ENCODE data around the gene SUPT3H.

Gene SUPT3H

DNA sequence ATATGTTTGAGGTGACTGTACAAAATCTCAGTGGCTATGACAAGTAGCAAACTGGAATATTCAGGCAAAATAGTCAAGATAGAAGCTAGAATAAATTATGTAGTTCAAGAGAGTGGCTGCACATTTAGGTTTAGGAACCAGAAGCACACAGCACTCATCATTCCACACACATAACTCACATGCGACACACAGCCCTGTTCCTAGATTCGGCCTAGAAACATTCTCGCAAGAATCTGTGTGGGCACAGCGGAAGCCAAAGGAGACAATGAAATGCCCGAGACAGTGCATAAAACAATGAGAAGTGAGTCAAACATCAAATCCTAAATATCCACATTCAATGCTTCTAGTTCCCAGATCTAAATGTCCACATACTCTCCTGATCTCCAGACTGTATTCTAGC is 9.5 kb upstream of the SUPT3H start:
- DNase-seq = no peak

DNA sequence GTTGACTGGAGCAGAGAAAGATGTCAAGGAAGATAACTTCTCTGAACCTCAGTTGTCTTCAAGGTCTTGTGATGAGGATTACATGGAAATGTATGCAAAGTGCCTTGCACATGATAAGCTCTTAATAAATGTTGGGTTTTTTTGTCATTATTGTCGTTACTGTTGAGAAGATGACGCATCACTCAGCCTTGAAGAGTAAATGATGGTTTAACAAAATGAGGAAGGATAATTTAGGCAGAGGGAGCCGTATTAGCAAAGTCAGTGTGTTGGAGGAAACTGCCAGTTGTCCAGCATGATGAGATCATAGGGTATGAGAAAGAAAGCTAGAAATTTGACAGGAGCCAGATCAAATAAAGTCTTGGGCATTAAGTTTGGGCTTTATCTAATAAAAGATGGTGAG is 8.8 kb upstream of the SUPT3H start:
- peak in 1 of 2 donors; percentile 33 for DNase-seq

DNA sequence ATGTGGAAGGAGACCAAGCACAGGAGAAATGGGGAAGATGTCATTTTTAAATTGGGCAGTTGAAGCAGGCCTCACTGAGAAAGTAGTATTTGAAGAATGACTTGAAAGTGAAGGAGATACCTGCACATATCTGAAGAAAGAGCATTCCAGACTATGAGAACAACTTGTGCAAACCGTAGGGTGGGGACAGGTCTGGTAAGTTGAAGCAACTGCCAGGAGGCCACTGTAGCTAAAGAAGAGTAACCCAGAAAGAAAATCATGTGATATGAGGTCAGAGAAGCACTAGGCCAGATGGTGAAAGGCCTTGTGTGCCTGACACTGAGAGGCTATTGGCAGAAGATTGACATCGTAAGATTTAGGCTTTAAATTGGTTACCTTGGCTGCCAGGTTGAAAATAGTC is 4.7 kb upstream of the SUPT3H start:
- DNase-seq = no peak

DNA sequence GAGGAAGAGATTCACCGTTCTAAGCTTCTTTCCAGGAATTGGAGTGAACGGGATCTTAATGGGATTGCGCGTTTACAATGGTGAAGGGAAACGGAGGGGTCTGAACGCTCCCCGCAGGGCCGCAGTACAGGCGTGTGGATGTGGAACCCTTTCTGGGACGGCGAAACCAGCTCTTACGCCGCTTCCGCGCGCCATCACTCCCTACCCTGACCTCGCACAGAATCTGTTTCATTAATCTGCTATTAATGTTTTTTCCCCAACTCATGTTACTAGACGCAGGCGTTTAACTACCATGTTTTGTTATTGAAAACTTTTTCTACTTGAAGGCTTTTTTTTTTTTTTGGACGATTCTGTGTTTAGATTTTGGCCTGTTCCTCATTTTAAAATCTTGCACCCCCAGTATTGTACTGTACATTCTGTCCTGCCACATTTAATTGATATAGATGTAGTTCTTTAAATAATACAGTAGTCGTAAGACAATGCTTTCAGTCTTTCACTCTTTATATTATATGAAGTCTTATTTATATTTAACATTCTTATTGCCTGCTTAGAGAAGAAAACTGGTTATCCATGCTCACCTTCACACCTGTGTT is 696 bp upstream of the SUPT3H start:
- DNase-seq = peak in 1 of 2 donors; percentile 37

DNA sequence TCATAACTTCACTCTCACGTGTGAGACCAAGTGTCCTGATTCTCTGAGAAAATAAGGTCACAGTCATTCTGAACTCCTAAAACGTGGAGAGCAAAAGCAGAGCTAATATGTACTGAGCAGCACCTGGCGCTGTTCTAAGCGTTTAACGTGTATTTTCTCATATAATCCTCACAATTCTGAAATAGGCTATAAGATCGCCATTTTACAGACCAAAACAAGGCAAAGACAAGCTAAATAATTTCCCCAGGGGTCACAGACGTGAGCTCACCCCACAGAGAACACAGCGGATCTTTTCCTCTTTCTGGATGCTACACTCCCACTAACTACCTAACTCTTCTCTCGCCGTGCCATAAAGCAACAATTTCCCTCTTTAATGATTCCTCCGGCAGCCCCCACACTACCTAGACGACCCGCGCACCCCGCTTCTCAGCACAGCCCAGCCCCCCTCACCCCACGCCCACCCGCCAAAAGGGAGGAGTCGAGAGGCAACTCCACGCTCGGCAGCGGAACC is 636 bp downstream of the SUPT3H start:
- DNase-seq = peak in 1 of 2 donors; percentile 77

DNA sequence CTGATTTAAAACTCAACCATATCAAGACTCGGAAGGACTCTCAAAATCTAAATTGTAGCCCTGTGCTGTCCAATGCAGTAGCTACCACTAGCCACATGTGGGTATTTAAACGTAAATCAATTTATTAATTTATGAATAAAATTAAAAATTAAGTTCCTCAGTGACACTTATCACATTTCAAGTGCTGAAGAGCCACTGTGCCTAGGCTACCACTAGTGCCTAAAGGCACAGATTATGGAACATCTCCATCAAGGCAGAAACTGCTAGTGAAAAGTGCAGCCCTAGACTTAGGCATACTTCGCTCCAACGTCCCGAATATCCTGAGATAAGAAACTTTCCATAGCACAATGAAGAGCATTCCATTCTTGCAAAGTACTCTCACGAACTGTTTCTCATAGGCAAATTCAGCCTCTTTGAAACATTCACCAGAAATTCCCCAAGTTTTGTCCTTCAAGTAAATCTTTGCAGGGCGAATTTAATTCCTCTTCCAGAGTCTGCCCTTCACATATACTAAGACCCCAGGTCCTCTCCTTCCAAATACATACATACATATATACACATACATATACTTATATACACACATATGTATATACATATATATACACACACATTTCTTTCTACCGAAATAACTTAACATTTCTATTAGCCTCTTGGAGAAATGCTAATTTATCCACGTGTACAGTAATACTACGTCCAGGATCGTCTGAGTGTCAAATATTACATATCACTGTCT is 1.3 kb downstream of the SUPT3H start:
- DNase-seq = no peak

DNA sequence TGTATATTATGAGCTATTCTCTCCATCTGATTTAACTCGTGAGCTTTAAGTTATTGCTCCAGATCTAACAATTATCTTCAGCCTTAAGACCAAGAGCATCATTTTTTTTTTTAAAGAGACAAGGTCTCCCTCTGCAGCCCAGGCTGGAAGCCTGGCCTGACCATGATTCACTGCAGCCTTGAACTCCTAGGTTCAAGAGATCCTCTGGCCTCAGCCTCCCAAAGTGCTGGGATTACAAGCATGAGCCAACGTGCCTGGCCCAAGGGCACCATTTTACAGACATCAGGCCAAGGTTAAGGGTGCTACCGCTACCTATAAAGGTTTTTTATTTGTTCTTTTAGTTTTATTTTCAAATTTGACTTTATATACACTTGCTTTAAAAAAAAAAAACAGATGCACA is 2.3 kb downstream of the SUPT3H start:
- no peak for DNase-seq

DNA sequence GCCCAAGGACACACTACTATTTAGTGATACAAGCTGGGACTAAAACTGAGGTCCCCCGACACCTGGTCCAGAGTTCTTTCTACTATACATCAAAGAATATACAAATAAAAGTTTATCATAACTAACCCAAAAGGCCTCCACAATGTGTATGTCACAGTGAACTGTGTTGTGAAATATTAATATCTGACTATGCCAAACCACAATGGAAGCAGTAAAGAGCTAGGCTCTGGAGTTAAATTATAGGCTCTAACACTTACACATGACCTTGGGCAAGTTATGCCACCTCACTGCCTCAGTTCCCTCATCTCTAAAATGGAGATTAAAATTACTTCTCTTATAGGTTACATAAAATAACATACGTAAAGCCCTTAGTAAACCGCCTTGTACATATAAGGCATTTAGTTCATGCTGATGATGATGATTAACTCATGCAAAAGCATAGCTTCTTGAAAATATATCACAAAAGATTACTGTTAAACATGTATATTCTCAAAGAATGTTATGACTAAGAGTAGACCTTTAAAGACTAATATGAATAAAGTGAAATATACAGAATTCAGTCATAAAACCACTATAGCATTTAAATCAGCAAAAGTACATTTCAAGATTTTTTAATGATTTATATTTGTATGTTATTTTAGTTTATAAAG is 5.7 kb downstream of the SUPT3H start:
- DNase-seq = no peak

DNA sequence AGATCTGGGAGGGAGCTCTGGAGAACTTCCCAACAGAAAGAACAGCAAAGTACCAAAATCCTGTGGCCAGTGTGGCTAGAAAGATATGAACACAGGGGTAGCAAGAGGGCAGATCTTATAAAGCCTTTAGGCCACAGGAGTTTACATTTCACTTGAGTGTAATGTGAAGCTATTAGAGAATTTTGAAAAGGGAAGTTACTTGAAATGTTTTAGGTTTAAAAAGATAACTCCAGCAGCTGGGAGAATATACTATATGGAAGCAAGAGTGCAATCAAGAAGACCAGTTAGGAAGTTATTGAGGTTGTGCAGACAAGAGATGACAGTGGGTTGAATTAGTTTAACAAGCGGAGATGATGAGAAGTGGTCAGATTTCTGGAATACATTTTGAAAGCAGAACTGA is 7.9 kb downstream of the SUPT3H start:
- peak in 1 of 2 donors; percentile 25 for DNase-seq

DNA sequence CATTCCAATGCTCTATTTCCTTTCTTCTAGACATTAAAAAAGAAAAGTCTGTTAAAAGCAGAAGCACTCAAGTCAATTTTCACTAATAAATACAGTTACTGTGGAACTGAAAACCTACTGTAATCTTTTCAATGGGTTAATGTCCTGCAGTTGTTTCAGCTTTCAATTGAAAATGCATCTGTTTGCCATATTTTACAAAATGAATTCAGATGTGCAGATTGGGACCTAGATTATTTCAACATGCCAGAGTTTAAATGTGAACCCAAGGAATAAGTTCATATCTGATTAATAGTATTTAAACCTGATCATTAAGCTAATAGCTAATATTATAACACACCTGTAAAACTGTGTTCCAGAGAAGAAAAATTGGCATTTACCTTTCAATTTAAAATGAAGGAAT is 9.7 kb downstream of the SUPT3H start:
- no peak for DNase-seq

DNA sequence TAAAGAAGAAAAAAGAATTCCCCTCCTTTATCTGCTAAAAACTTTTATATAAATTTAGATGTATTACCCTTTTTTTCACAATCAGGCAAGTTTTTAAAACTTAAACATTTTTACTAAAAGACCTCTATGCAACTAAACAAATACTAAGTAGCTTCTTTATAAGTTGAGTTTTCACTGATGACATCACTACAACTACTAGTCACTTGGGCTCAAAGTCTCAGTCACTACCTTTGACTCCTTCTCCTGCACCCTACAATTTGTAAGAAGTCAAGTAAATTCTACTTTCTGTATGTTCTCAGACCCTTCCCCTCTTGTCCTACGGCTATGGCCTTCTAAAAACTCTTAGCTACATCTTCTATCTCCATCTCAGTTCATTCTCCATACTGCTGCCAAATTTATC is 11.2 kb downstream of the SUPT3H start:
- no peak for DNase-seq

DNA sequence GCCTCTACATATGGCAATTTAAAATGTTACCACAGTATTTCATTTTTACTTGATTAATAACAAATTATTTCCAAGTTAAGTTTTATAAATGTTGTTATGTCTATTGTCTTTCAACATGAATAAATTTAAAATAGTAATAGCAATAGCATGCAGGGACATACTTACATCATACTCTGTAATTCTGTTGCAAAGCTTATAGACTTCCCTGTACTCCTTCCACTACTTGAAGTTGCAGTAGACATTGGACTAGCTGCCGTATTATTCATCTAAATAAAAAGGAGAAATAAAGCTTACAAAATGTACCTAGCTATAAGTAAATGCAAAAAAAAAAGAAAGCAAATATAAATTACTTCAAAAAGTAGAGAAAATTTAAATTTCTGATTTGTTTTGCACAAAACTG is 12.7 kb downstream of the SUPT3H start:
- DNase-seq = no peak

DNA sequence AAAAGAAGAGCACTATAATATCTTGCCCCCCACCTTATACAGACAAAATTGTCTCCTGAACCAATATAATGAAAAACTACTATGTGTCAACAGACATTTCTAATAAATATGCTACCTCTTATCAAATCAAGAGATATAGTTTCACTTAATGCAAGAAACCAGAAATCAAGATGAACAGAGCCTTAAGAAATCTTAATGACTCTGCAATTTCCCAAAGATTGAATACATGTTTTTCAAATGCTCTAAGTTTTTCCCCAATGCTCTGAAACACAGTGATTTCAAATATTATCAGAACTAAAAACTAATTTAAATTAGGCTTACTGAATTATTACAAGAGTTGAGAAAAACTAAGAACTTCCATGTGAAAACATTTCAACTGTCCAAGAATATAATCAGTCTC is 13.3 kb downstream of the SUPT3H start:
- DNase-seq = no peak

DNA sequence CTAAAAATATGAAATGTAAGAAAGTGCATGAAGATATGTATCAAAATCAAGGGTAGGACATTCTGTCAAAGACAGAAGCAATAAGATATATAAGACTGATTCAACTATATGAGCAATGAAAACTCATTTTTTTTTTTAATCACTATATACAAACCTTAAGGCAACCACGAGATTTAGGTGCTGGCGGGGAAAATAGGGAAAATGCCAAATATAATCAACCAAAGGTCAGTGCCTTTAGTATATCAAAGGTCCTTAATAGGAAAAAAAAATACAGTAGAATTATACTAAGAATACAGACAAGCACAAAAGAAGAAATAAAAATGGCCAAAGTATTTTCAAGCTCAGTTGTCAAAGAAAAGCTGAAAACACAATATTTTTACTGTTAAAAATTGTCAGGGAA is 24.1 kb downstream of the SUPT3H start:
- no peak for DNase-seq

DNA sequence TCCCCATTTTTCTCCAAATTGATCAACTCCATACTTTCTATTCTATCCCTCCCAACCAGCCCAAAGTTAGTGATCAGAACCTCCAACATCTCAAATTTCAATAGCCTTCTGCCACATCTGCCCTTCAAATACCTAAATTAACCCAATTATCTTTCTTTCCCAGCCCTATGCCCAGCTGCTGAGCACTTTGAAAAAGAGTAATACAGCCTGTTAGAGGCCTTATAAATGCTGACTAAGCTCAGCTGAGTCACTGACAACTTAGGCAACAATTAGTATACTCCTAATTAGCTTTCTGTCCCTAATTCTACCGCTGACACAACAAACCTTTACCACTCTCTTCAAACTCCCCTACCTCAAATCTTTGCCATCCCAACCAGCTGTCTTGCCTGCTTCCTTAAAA is 26.1 kb downstream of the SUPT3H start:
- no peak for DNase-seq

DNA sequence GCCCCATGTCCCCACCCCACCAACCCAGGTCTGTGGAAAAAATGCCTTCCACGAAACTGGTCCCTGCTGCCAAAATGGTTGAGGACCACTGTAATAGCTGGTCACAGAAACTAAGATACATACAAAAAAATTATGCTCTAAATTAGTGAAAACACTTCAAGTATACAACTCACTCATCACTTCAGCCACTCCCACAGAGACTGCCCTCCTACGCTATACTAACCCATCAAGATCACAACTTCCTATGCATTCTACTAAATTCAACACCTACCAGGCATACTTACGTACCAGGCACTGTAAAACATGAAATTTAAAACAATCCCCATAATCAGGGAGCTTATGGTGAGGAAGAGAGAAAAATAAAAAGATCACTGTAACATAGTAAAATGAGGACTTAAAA is 26.7 kb downstream of the SUPT3H start:
- no peak for DNase-seq

DNA sequence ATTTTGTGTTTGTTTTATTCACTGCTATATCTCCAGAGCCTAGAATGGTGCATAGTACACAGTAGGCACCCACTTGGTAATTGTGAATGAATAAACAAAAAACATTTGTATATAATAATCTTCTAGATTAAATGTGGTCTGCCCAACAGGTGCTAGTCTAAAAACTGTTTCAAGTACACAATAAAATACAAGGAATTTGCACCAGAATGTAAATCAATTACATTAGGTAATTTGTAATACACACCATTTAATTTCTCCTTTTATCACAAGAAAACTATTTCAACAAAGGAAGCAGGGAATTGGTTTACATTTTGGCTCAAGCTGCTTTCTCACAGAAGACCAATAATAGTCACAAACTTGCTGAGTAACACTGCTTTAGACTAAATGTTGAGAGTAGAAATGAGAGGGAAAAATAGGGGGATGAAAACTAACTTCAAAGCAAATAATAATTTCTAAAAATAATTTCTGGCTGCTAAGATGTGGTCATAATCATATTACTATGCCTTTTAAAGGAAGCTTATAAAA is 27.5 kb downstream of the SUPT3H start:
- no peak for DNase-seq

DNA sequence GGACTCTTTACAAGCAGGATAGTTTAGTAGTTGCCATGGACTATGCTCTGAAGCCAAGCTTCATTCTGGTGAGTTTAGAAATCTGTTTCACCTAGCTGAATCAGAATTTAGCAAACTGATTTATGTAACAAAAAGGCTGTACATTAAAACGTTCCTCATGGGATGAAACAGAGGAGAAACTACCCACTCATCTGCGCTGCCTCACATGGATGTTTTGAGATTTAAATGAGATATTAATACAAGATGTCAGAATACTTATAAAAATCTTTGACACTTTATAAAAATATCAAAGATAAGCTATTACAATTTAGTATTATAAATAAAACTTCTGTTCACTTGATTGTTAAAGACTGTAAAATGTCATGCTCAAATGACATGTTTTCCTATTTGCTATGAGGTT is 32.8 kb downstream of the SUPT3H start:
- no peak for DNase-seq

DNA sequence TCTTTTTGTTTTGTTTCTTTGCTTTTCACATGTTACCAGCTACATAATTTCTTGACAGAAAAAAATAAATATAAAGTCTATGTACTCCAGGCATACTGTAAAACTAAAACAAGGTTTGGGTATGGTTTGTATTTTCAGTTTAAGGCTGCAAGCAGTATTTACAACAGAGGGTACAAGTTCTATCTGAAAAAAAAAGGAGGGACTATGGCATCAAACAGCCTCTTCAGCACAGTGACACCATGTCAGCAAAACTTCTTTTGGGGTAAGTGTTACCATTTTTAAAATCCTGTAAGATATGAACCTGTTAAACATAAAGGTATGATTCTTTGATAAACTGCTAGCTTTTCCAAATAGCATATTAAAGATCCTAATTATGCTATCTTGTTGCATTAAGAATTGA is 49.2 kb downstream of the SUPT3H start:
- no peak for DNase-seq

DNA sequence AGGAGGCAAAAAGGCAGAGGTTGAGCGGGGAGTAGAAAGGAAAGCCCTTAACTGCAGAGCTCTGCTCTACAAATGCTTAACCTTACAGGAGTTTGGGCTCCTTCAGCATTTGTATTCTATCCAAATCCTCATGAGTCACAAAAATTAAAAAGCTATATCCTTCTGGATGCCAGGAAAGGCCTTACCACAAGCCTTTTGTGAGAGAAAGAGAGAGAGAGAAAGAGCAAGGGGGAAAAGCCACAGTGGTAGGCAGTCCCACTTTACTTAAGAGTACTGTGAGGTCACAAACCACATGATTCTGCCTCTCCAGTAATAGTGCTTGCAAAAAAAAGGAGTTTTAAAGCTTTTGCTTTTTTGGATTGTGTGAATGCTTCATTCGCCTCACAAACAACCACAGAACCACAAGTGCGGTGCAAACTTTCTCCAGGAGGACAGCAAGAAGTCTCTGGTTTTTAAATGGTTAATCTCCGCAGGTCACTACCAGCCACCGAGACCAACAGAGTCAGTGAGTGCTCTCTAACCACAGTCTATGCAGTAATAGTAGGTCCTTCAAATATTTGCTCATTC is 49.7 kb downstream of the SUPT3H start, which contains the start of gene RUNX2:
Gene RUNX2, plus strand, starts transcription at position 375 of the 567 bp plus-strand sequence. CDS start 397 bp downstream, outside the sequence.
- DNase-seq = no peak

DNA sequence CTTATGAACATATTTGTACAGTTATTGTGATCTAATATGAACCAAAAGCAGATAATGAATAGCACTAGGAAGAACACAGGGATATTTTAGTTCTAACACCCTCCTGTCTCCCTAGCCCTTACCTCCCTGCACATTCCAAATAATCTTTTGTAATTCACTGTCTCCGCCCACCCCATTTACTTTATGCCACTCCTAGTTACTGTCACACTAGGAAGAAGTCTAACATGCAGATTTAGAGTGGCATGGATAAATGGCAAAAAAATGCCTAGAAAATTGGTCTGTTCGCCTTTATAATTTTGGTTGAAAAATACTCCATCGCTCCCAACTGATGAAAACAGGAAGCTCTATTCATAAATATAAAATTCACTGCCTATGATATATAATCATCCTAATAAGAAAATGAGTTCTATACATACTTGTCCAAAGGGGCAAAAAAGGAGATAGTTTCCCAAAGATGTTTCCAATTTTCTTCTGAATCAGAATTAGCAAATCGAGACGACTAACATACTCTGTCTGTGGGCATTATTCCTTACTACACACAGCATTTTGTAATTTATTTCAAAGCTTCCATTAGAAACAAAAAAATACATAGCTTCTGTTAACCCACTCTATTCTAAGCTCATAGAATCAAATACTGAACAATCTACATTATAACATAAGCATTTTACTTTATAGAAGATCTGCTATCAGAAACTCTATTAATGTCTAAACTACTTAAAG is 50.9 kb downstream of the SUPT3H start:
- DNase-seq = no peak

DNA sequence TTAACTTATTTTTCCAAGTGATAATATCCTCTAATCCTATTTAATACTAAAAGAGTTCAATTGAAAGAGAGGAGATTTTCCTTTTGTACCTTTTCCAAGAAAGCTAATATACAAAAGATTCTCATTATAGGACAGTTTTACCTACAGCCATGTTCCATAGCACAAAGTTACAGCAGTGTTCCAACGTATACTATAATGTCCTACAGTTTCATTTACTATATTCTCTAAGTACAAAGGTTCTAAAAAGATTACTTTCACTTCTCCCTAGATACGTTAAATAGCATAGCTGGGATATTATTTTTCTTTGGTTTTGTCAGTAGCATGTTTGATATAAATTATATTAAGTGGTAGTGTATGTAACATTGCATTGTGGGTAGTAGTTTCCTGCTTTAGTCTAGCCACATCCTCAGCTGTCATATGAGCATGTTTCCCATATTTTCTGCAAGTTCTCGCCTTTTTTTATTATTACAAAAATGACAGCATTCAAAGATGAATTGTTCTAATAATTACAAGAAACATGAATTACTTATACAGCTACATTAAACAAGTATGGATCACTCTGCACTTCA is 54.0 kb downstream of the SUPT3H start:
- peak in 1 of 2 donors; percentile 58 for DNase-seq

Data from bone marrow (tissue), 2 donors.